GM12891 (cell line): ENCODE data around the gene TTC13.
"Not testable (repeated sequence)": the region's sequence is repeated elsewhere in the genome, so short reads cannot be mapped to it uniquely, and the experiment has no call there.

Source experiments
- DNase-seq: peaks from one replicate; pipeline ENCODE4 v3.0.0; 2011; ENCODE audit warnings: low spot score; ENCODE audit not compliant: insufficient read length
- FAIRE-seq: peaks from 2 replicates; lab custom pipeline; 2011; peaks lifted over from hg19 to GRCh38; lab: Jason Lieb, UNC
- PAX5 ChIP-seq: IDR thresholded peaks from 2 replicates; pipeline ENCODE4 v1.6.1; 2011; ENCODE audit warnings: low read length, moderate library complexity, mild to moderate bottlenecking; ENCODE audit not compliant: insufficient read depth, severe bottlenecking
- POLR2A ChIP-seq: IDR thresholded peaks from 2 replicates; pipeline ENCODE4 v1.6.1; 2011; ENCODE audit warnings: low read depth, low read length, control low read depth
- POLR2AphosphoS5 ChIP-seq: IDR thresholded peaks from 2 replicates; pipeline ENCODE4 v1.6.1; 2011; ENCODE audit warnings: low read depth, low read length, control low read depth
- POU2F2 ChIP-seq: IDR thresholded peaks from 2 replicates; pipeline ENCODE4 v1.6.1; 2011; ENCODE audit warnings: low read depth, mild to moderate bottlenecking, control low read depth, low read length, moderate library complexity
- SPI1 ChIP-seq: IDR thresholded peaks from 2 replicates; pipeline ENCODE4 v1.6.1; 2011; ENCODE audit warnings: low read depth, low read length, control low read depth
- TAF1 ChIP-seq: IDR thresholded peaks from 2 replicates; pipeline ENCODE4 v1.6.1; 2011; ENCODE audit warnings: low read depth, low read length, control low read depth

Gene TTC13

GRCh38 chr1:231020139-231020601 lies 41.5 kb upstream of the TTC13 start:
- no peak for FAIRE-seq
- no peak for TF ChIP-seq SPI1
- no peak for TF ChIP-seq PAX5
- no peak for TF ChIP-seq POLR2AphosphoS5
- TF ChIP-seq POLR2A: no peak
- TF ChIP-seq TAF1: no peak
- TF ChIP-seq POU2F2: no peak
- DNase-seq: no peak

GRCh38 chr1:231019711-231020110 lies 41.0 kb upstream of the TTC13 start:
- DNase-seq: no peak
- FAIRE-seq: no peak
- TF ChIP-seq SPI1 (no peak), PAX5 (no peak)

- DNase-seq (no peak), FAIRE-seq (no peak)
- no peak for TF ChIP-seq TAF1
- no peak for TF ChIP-seq POU2F2
- TF ChIP-seq PAX5: no peak
- TF ChIP-seq POLR2AphosphoS5: no peak
- TF ChIP-seq POLR2A: no peak
- TF ChIP-seq SPI1: no peak
Observed at GRCh38 chr1:231016966-231017365, 38.3 kb upstream of the TTC13 start.

- FAIRE-seq (no peak), DNase-seq (no peak)
- TF ChIP-seq PAX5: no peak
- TF ChIP-seq POU2F2: no peak
- TF ChIP-seq POLR2AphosphoS5: no peak
- TF ChIP-seq POLR2A: no peak
- TF ChIP-seq TAF1: no peak
- TF ChIP-seq SPI1: no peak
Observed at GRCh38 chr1:231016234-231016633, 37.6 kb upstream of the TTC13 start.

DNA sequence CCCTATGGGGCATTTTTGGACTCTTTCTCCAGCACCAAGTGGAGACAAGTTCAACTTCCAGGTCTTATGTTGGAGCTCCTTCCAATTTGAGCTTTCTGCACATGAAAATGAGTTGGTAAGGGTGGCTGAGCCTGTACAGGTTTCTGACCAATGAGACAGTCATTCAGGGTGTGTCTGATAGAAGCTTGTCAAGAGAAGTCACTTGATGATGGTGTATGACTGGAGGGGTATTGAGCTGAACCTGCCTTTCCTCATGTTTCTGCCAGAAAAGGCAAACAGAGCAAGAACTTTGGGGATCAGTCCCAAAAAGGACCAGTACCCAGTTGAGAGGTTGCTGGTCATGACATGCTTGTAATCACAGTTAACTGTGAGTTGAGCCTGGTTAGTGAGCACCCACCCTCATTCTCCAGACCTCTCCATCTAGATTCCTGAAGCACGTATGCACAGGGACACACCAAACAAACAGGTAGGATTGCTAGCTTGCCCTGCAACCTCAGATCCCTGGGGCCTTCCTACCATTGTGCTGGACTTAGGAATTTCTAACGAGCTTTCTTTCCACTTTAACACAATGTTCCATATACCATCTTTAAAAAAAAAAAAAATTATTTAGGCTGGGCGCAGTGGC lies 34.8 kb upstream of the TTC13 start:
- FAIRE-seq: no peak
- DNase-seq: no peak
- TF ChIP-seq POU2F2 (no peak), POLR2AphosphoS5 (no peak), SPI1 (no peak), TAF1 (no peak), POLR2A (no peak), PAX5 (no peak)

GRCh38 chr1:231011963-231012362 lies 33.3 kb upstream of the TTC13 start:
- TF ChIP-seq PAX5 (no peak), TAF1 (no peak), SPI1 (no peak)
- FAIRE-seq: no peak

GRCh38 chr1:231011360-231011759 lies 32.7 kb upstream of the TTC13 start:
- FAIRE-seq: peak; percentile 47
- DNase-seq: no peak
- TF ChIP-seq POU2F2 (no peak), SPI1 (no peak), TAF1 (no peak), POLR2AphosphoS5 (no peak), PAX5 (no peak), POLR2A (no peak)

More at GRCh38 chr1:231011963-231012362, 33.3 kb upstream of the TTC13 start:
- DNase-seq: no peak

GRCh38 chr1:231007535-231007934 lies 28.9 kb upstream of the TTC13 start:
- FAIRE-seq: not testable (repeated sequence)

GRCh38 chr1:231001892-231002291 lies 23.2 kb upstream of the TTC13 start:
- FAIRE-seq: no peak
- no peak for DNase-seq
- TF ChIP-seq POLR2A: no peak
- no peak for TF ChIP-seq TAF1
- TF ChIP-seq SPI1: no peak
- TF ChIP-seq POU2F2: no peak
- no peak for TF ChIP-seq PAX5
- TF ChIP-seq POLR2AphosphoS5: no peak

More at GRCh38 chr1:231007535-231007934, 28.9 kb upstream of the TTC13 start:
- not testable (repeated sequence) for DNase-seq

DNA sequence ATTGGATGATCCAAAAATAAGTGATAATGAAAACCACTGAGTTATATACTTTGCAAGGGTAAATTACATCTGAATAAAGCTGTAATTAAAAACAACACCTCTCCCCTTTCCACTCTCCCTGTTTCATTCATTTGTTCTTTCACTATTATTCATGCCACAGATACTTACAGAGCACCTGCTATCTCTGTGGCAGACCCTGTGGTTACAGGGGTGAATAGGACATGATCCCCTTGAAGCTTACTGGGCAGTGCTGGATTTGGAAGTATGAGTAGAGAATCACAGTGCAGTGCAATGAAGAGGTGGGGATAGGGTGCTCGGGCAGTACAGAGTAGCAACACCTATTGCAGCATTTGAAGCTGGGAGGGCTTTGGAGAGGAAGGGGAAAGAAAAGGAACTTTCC lies 22.0 kb upstream of the TTC13 start:
- TF ChIP-seq POLR2AphosphoS5: no peak
- no peak for TF ChIP-seq TAF1
- TF ChIP-seq PAX5: no peak
- no peak for TF ChIP-seq POLR2A
- no peak for TF ChIP-seq POU2F2
- TF ChIP-seq SPI1: no peak
- no peak for FAIRE-seq
- DNase-seq: no peak
